Testis (tissue), 3 donors: ENCODE results near the gene NR2F6. TPM values are rescaled to one million over a fixed set of nuclear protein-coding genes. Genes with fewer than 3 reads are reported as not detected.

Experiments used
- DNase-seq: peaks from one replicate; pipeline ENCODE4 v3.0.0-alpha.2; 2019
- H3K27ac ChIP-seq, 2 donors: fragments of 200-600 bp; sonication (generic); one replicate each; pipeline ENCODE4 v1.5.1; 2019
- H3K27me3 ChIP-seq: fragments of 200-600 bp; sonication (generic); one replicate; pipeline ENCODE4 v1.5.1; 2019
- H3K36me3 ChIP-seq: fragments of 200-600 bp; sonication (generic); one replicate; pipeline ENCODE4 v1.5.1; 2017; ENCODE audit warnings: low read depth; ENCODE audit errors: missing control alignments
- H3K4me1 ChIP-seq: fragments of 200-600 bp; sonication (generic); one replicate; pipeline ENCODE4 v1.5.1; 2019
- H3K4me3 ChIP-seq, 2 donors: fragments of 200-600 bp; sonication (generic); one replicate each; pipeline ENCODE4 v1.5.1; 2017 to 2019
- H3K9me3 ChIP-seq: fragments of 200-600 bp; sonication (generic); one replicate; pipeline ENCODE4 v1.5.1; 2017
- CTCF ChIP-seq, 3 experiments: fragments of 450-650 bp in 2 of 3; fragments of 200-600 bp in 1 of 3; sonication (generic) in 1 of 3; IDR thresholded peaks; one replicate each; pipeline ENCODE4 v1.5.1; 2016 to 2019; ENCODE audit warnings: antibody characterized with exemption in 3 of 3, mild to moderate bottlenecking in 2 of 3, moderate library complexity in 1 of 3
- POLR2A ChIP-seq: fragments of 450-650 bp; IDR thresholded peaks from one replicate; pipeline ENCODE4 v1.6.1; 2017; ENCODE audit warnings: antibody characterized with exemption, mild to moderate bottlenecking, moderate library complexity
- WGBS, 2 donors: methylation state at CpG; one replicate each; pipeline ENCODE4 v1.1.5; 2018; 5-methylcytosine and 5-hydroxymethylcytosine counted together
- intact Hi-C: fragments of 100-400 bp; cut with DNase I; formaldehyde crosslinking; loops from one replicate; pipeline ENCODE4 v1.15.1; 2023; ENCODE audit warnings: low total_unique reads
- polyA plus RNA-seq: library from polyadenylated mRNA; stranded (reverse); fragments of 350-450 nt; fragmentation: Illumina TruSeq; extraction: RNeasy Lipid Tissue Mini Kit (QIAGEN cat#74804); gene quantifications from one replicate; pipeline ENCODE4 v1.2.3, GENCODE V29; 2014; ENCODE audit warnings: low read depth, low replicate concordance; ENCODE audit not compliant: insufficient read depth
- total RNA-seq, 2 donors: library from RNA; depleted of rRNA; stranded (reverse); fragments of >200 nt; gene quantifications; one replicate each; pipeline ENCODE4 v1.2.3, GENCODE V29; 2016

The NR2F6 gene
- total and polyA plus RNA-seq, 3 donors from 2014 or later: 20.4 to 71.8 (median 63.1) TPM

GRCh38 chr19:17183271-17183761, 62.4 kb downstream of the NR2F6 start:
- no peaks in the 10 kb centered on the region for H3K36me3 ChIP-seq
- no peaks in the 10 kb centered on the region for H3K27me3 ChIP-seq
- no peak for TF ChIP-seq POLR2A
- TF ChIP-seq CTCF (IDR thresholded peaks at IDR 0.05): no peak
- no peak overlapping the region for H3K4me3 ChIP-seq
- no peaks in the 10 kb centered on the region for H3K9me3 ChIP-seq
- 93 to 97% methylated on average over 14 of the region's 14 CpGs for WGBS, 2 donors
- no peak for DNase-seq
- no peak overlapping the region for H3K27ac ChIP-seq
- H3K4me1 ChIP-seq: no peaks in the 10 kb centered on the region
- intact Hi-C loops: no loop called here

Other genes with a start within 250 kb of the NR2F6 start
- 10 to 100 TPM; 30.8 to 46.1 TPM for gene CPAMD8, start 219.1 kb downstream of the NR2F6 start, total RNA-seq
- gene CPAMD8, start 219.1 kb downstream of the NR2F6 start, polyA plus RNA-seq: 12.0 TPM
- gene HAUS8, start 170.5 kb downstream of the NR2F6 start, total RNA-seq: 10 to 100 TPM; 20.0 to 23.5 TPM
- 29.7 TPM for gene HAUS8, start 170.5 kb downstream of the NR2F6 start, polyA plus RNA-seq
- 100 to 1,000 TPM; 407 TPM for gene MYO9B, start 170.1 kb downstream of the NR2F6 start, total RNA-seq
- 121 TPM for gene MYO9B, start 170.1 kb downstream of the NR2F6 start, polyA plus RNA-seq
- gene USE1, start 30.6 kb downstream of the NR2F6 start, total RNA-seq: 10 to 100 TPM; 15.8 to 23.8 TPM
- gene USE1, start 30.6 kb downstream of the NR2F6 start, polyA plus RNA-seq: 33.3 TPM
- 10 to 100 TPM in 1 of 2 donors, 1 to 10 TPM in 1; 6.6 to 13.9 TPM for gene OCEL1, start 19.7 kb downstream of the NR2F6 start, total RNA-seq
- 17.5 TPM for gene OCEL1, start 19.7 kb downstream of the NR2F6 start, polyA plus RNA-seq
- gene USHBP1, start 18.8 kb upstream of the NR2F6 start, total RNA-seq: 1 to 10 TPM; 2.0 to 5.6 TPM
- 2.6 TPM for gene USHBP1, start 18.8 kb upstream of the NR2F6 start, polyA plus RNA-seq
- gene BABAM1, start 21.5 kb upstream of the NR2F6 start, total RNA-seq: 10 to 100 TPM; 93.2 to 95.4 TPM
- 110 TPM for gene BABAM1, start 21.5 kb upstream of the NR2F6 start, polyA plus RNA-seq
- 1 to 10 TPM; 3.1 to 5.3 TPM for gene ANKLE1, start 36.0 kb upstream of the NR2F6 start, total RNA-seq
- 0.45 TPM for gene ANKLE1, start 36.0 kb upstream of the NR2F6 start, polyA plus RNA-seq
- 10 to 100 TPM; 27.1 to 49.1 TPM for gene ABHD8, start 57.5 kb upstream of the NR2F6 start, total RNA-seq
- gene ABHD8, start 57.5 kb upstream of the NR2F6 start, polyA plus RNA-seq: 70.7 TPM
- 100 to 1,000 TPM; 180 to 206 TPM for gene MRPL34, start 60.0 kb upstream of the NR2F6 start, total RNA-seq
- 126 TPM for gene MRPL34, start 60.0 kb upstream of the NR2F6 start, polyA plus RNA-seq
- gene DDA1, start 63.6 kb upstream of the NR2F6 start, total RNA-seq: 10 to 100 TPM; 46.4 to 55.5 TPM
- gene DDA1, start 63.6 kb upstream of the NR2F6 start, polyA plus RNA-seq: 123 TPM
- gene ANO8, start 88.9 kb upstream of the NR2F6 start, total RNA-seq: 10 to 100 TPM; 17.5 to 19.2 TPM
- gene ANO8, start 88.9 kb upstream of the NR2F6 start, polyA plus RNA-seq: 4.5 TPM
- 10 to 100 TPM; 21.6 to 22.9 TPM for gene GTPBP3, start 91.6 kb upstream of the NR2F6 start, total RNA-seq
- 9.7 TPM for gene GTPBP3, start 91.6 kb upstream of the NR2F6 start, polyA plus RNA-seq
- 1 to 10 TPM; 3.4 to 4.4 TPM for gene PLVAP, start 131.4 kb upstream of the NR2F6 start, total RNA-seq
- gene PLVAP, start 131.4 kb upstream of the NR2F6 start, polyA plus RNA-seq: 20.5 TPM
- 1 to 10 TPM in 1 of 2 donors, not detected in 1; 1.3 TPM for gene CCDC194, start 148.3 kb upstream of the NR2F6 start, total RNA-seq
- gene CCDC194, start 148.3 kb upstream of the NR2F6 start, polyA plus RNA-seq: 0.45 TPM
- 10 to 100 TPM; 37.4 to 64.4 TPM for gene BST2, start 159.7 kb upstream of the NR2F6 start, total RNA-seq
- 71.4 TPM for gene BST2, start 159.7 kb upstream of the NR2F6 start, polyA plus RNA-seq
- gene MVB12A, start 174.1 kb upstream of the NR2F6 start, total RNA-seq: 10 to 100 TPM; 44.0 to 48.3 TPM
- 28.6 TPM for gene MVB12A, start 174.1 kb upstream of the NR2F6 start, polyA plus RNA-seq
- gene TMEM221, start 202.7 kb upstream of the NR2F6 start, total RNA-seq: 1 to 10 TPM in 1 of 2 donors, under 1 TPM in 1; 0.68 to 2.6 TPM
- 1.4 TPM for gene TMEM221, start 202.7 kb upstream of the NR2F6 start, polyA plus RNA-seq
- gene NXNL1, start 215.0 kb upstream of the NR2F6 start, total RNA-seq: under 1 TPM in 1 of 2 donors, not detected in 1; 0.87 TPM
- not detected for gene NXNL1, start 215.0 kb upstream of the NR2F6 start, polyA plus RNA-seq
- gene SLC27A1, start 224.6 kb upstream of the NR2F6 start, total RNA-seq: 100 to 1,000 TPM in 1 of 2 donors, 10 to 100 TPM in 1; 92.8 to 105 TPM
- 25.9 TPM for gene SLC27A1, start 224.6 kb upstream of the NR2F6 start, polyA plus RNA-seq